ENCODE data around the gene KCNA2. TPM values are rescaled to one million over a fixed set of nuclear protein-coding genes. Genes with fewer than 3 reads are reported as not detected.

KCNA2 gene
- total RNA-seq, 1 donor from 2014 or later: 0.04 TPM

DNA sequence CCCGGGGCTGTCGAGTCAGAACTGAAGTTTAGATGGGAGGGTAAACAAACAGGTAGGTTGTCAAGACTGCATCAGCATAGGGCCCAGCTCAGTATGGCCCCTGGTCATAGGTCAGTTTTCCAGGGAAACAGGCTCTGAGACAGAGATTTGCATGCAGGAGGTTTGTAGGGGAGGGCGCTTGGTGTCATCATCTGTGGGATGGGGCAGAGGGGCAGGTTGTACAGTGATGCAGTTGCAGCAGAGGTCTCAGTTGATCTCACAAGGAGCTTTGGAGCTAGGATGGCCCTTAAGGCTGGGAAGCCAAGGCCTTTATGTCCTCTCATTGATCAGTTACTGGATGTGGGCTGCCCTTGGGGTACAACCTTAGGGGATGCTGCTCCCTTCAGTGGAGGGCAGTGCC is 48.7 kb downstream of the KCNA2 start:
- Mint-ChIP-seq H3K36me3 (no peaks in the 10 kb centered on the region), H3K9me3 (no peaks in the 10 kb centered on the region), H3K27ac (no peak overlapping the region), H3K4me1 (peaks cover 3% of the 10 kb centered on the region), H3K27me3 (ENCODE audit: insufficient read depth, low read depth) (peaks cover 20% of the 10 kb centered on the region), H3K4me3 (no peak overlapping the region)
- TF ChIP-seq EZH2 (IDR thresholded peaks at IDR 0.05) (no peak), EZH2phosphoT487 (IDR thresholded peaks at IDR 0.05) (no peak)
- TF ChIP-seq, protein P1, sequence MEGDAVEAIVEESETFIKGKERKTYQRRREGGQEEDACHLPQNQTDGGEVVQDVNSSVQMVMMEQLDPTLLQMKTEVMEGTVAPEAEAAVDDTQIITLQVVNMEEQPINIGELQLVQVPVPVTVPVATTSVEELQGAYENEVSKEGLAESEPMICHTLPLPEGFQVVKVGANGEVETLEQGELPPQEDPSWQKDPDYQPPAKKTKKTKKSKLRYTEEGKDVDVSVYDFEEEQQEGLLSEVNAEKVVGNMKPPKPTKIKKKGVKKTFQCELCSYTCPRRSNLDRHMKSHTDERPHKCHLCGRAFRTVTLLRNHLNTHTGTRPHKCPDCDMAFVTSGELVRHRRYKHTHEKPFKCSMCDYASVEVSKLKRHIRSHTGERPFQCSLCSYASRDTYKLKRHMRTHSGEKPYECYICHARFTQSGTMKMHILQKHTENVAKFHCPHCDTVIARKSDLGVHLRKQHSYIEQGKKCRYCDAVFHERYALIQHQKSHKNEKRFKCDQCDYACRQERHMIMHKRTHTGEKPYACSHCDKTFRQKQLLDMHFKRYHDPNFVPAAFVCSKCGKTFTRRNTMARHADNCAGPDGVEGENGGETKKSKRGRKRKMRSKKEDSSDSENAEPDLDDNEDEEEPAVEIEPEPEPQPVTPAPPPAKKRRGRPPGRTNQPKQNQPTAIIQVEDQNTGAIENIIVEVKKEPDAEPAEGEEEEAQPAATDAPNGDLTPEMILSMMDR (IDR thresholded peaks at IDR 0.05): no peak
- no peak for DNase-seq (ENCODE audit: low spot score)
- no peak overlapping the region for H3K27ac ChIP-seq
- no peak overlapping the region for H3K4me2 ChIP-seq
- H2AFZ ChIP-seq (replicated peaks): no peak overlapping the region
- no peak overlapping the region for H3K9ac ChIP-seq
- H3K9me3 ChIP-seq (ENCODE audit: low read depth): no peaks in the 10 kb centered on the region
- no peaks in the 10 kb centered on the region for H3K36me3 ChIP-seq
- H3K4me3 ChIP-seq: no peak overlapping the region
- H3K79me2 ChIP-seq (ENCODE audit: low read depth): no peaks in the 10 kb centered on the region
- H3K4me1 ChIP-seq: no peaks in the 10 kb centered on the region
- H3F3A ChIP-seq (ENCODE audit: low read depth): no peaks in the 10 kb centered on the region
- H3K27me3 ChIP-seq: peaks cover 64% of the 10 kb centered on the region
- H4K20me1 ChIP-seq (ENCODE audit: low read depth): no peaks in the 10 kb centered on the region

DNA sequence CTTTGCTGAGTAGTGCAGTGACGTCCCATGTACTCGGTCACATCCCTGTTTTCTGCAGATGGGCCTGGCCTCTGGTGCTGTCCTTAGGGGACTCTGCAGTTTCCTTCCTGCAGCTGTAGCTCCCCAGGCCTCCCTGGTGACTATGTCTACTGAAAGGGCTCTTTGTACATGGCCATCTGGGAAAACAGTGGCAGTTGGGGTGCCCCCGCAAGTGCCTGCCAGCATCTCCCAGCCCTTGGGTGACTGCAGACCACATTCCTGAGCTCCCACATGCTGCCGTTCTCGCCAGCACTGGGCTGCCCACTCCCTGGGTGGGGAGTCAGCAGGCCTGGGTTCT is 49.7 kb downstream of the KCNA2 start:
- Mint-ChIP-seq H3K9me3 (no peaks in the 10 kb centered on the region), H3K4me3 (no peak overlapping the region), H3K36me3 (no peaks in the 10 kb centered on the region), H3K4me1 (peaks cover 3% of the 10 kb centered on the region), H3K27me3 (ENCODE audit: insufficient read depth, low read depth) (peaks cover 24% of the 10 kb centered on the region), H3K27ac (no peak overlapping the region)
- no peak for DNase-seq (ENCODE audit: low spot score)
- no peak overlapping the region for H2AFZ ChIP-seq (replicated peaks)
- no peak overlapping the region for H3K27ac ChIP-seq
- no peaks in the 10 kb centered on the region for H3K36me3 ChIP-seq
- H3K27me3 ChIP-seq: peaks cover 74% of the 10 kb centered on the region
- no peaks in the 10 kb centered on the region for H3K4me1 ChIP-seq
- H3K79me2 ChIP-seq (ENCODE audit: low read depth): no peaks in the 10 kb centered on the region
- no peak overlapping the region for H3K4me2 ChIP-seq
- no peaks in the 10 kb centered on the region for H3F3A ChIP-seq (ENCODE audit: low read depth)
- no peak for TF ChIP-seq EZH2 (IDR thresholded peaks at IDR 0.05)
- TF ChIP-seq EZH2phosphoT487 (IDR thresholded peaks at IDR 0.05): no peak
- TF ChIP-seq, protein P1 (IDR thresholded peaks at IDR 0.05): no peak
- H4K20me1 ChIP-seq (ENCODE audit: low read depth): no peaks in the 10 kb centered on the region
- H3K9me3 ChIP-seq (ENCODE audit: low read depth): no peaks in the 10 kb centered on the region
- H3K9ac ChIP-seq: no peak overlapping the region
- no peak overlapping the region for H3K4me3 ChIP-seq

DNA sequence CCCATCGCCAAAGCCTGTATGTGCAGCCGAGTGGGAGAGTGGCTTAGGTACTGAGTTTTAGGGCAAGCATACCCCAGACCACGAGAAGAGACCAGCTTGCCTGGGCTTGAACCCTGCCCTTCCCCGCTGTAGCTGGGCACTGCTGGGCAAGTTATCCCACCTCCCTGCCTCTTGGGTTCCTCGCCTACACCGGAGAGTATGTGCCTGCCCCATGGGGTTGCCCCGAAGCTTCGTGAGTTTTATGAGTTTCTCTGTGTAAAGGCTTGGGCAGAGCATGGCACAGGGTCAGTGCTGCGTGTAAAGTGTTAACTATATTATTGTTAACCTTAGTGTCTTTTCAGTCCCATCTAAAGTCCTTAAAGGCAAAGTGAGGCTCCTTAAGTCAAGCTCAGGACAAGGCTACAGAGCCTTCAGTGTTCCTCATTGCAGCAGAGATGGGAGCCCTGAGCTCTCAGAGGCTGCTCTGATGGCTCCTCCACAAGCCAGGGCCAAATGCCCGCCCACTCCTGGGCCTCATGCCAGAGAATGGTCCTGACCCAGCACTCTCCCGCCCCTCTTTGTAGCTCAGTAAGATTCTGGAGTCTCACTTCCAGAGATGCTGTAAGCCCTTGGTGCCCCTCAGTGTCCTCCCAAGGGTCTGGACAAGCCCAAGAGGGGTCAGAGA is 50.2 kb downstream of the KCNA2 start:
- no peak overlapping the region for H3K27ac ChIP-seq
- peak overlapping the region; percentile 10 for H2AFZ ChIP-seq (replicated peaks)
- no peaks in the 10 kb centered on the region for H3K4me1 ChIP-seq
- H3F3A ChIP-seq (ENCODE audit: low read depth): no peaks in the 10 kb centered on the region
- no peaks in the 10 kb centered on the region for H3K9me3 ChIP-seq (ENCODE audit: low read depth)
- H3K9ac ChIP-seq: no peak overlapping the region
- peaks cover 79% of the 10 kb centered on the region for H3K27me3 ChIP-seq
- Mint-ChIP-seq H3K4me1 (peaks cover 3% of the 10 kb centered on the region), H3K9me3 (no peaks in the 10 kb centered on the region), H3K27me3 (ENCODE audit: insufficient read depth, low read depth) (peaks cover 24% of the 10 kb centered on the region), H3K36me3 (no peaks in the 10 kb centered on the region), H3K27ac (no peak overlapping the region), H3K4me3 (no peak overlapping the region)
- H3K4me2 ChIP-seq: peak overlapping the region; percentile 85
- peak overlapping the region; percentile 54 for H3K4me3 ChIP-seq
- TF ChIP-seq EZH2phosphoT487 (IDR thresholded peaks at IDR 0.05): peak; percentile 3
- TF ChIP-seq, protein P1 (IDR thresholded peaks at IDR 0.05): no peak
- no peak for DNase-seq (ENCODE audit: low spot score)
- H3K36me3 ChIP-seq: no peaks in the 10 kb centered on the region
- no peaks in the 10 kb centered on the region for H4K20me1 ChIP-seq (ENCODE audit: low read depth)
- no peaks in the 10 kb centered on the region for H3K79me2 ChIP-seq (ENCODE audit: low read depth)

Measured in neural progenitor cell (in vitro differentiated cells).